A549 (cell line): Measurements from ENCODE around the gene EPHB4. TPM values are rescaled to one million over a fixed set of nuclear protein-coding genes. Genes with fewer than 3 reads are reported as not detected.
"Not testable (repeated sequence)": the region's sequence is repeated elsewhere in the genome, so short reads cannot be mapped to it uniquely, and the experiment has no call there.

Source experiments
- ATAC-seq, 2 experiments: fragments of 200-7000 bp in 1 of 2; fragments of >200 bp in 1 of 2; cut with Nextera tagmentation in 1 of 2; cut with Tn5 transposase in 1 of 2; 3 replicates each; pipeline versions ENCODE4 v1.8.0 to v1.9.1; 2018 to 2020; ENCODE audit warnings: mild to moderate bottlenecking in 1 of 2, moderate library complexity in 1 of 2
- CTCF ChIA-PET: fragments of 300-600 bp; sonication (Branson Sonifier 250); formaldehyde crosslinking; extraction: SDS; loops from one replicate; lab custom pipeline; 2021; ENCODE audit warnings: antibody characterized with exemption, inconsistent platforms; lab: Yijun Ruan, JAX
- POLR2A ChIA-PET: fragments of 350-600 bp; formaldehyde crosslinking; extraction: SDS; loops from one replicate; lab custom pipeline; 2021; ENCODE audit warnings: antibody characterized with exemption, inconsistent platforms; lab: Yijun Ruan, JAX
- DNase-seq, 2 experiments: peaks; one replicate each; pipeline versions ENCODE4 v3.0.0 to v3.0.0-alpha.2; 2011 to 2016; ENCODE audit warnings: low read depth in 1 of 2, low spot score in 1 of 2
- FAIRE-seq: peaks from 2 replicates; lab custom pipeline; 2011; peaks lifted over from hg19 to GRCh38; lab: Jason Lieb, UNC
- H3K27ac ChIP-seq, 2 experiments: fragments of >200 bp; sonication (Bioruptor Twin); formaldehyde crosslinking; 3 replicates each; pipeline ENCODE4 v1.5.1; 2016 to 2017
- H3K4me1 ChIP-seq: fragments of >200 bp; sonication (Bioruptor Twin); formaldehyde crosslinking; 3 replicates; pipeline ENCODE4 v1.6.1; 2016
- H3K4me2 ChIP-seq: fragments of >200 bp; sonication (Bioruptor Twin); formaldehyde crosslinking; 3 replicates; pipeline ENCODE4 v1.6.1; 2016
- H3K4me3 ChIP-seq: fragments of >200 bp; sonication (Bioruptor Twin); formaldehyde crosslinking; 3 replicates; pipeline ENCODE4 v1.5.1; 2016
- H3K9me3 ChIP-seq: fragments of >200 bp; sonication (Bioruptor Twin); formaldehyde crosslinking; 3 replicates; pipeline ENCODE4 v1.6.1; 2016
- BHLHE40 ChIP-seq: IDR thresholded peaks from 2 replicates; pipeline ENCODE4 v1.6.1; 2012; ENCODE audit warnings: low read depth, low read length, inconsistent platforms
- CBX8 ChIP-seq: fragments of 200-600 bp; sonication (generic); IDR thresholded peaks from 2 replicates; pipeline ENCODE4 v1.6.1; 2016
- CTCF ChIP-seq: fragments of >200 bp; sonication (Bioruptor Twin); formaldehyde crosslinking; IDR thresholded peaks from 3 replicates; pipeline ENCODE4 v1.5.1; 2016
- E2F6 ChIP-seq: IDR thresholded peaks from 2 replicates; pipeline ENCODE4 v1.6.1; 2012; ENCODE audit warnings: low read depth, borderline replicate concordance
- ELK1 ChIP-seq: fragments of 150-350 bp; IDR thresholded peaks from 2 replicates; pipeline ENCODE4 v1.6.1; 2014; ENCODE audit warnings: low read depth, mild to moderate bottlenecking, low read length
- FOSL2 ChIP-seq, 2 experiments: fragments of 450-650 bp in 1 of 2; fragments of >200 bp in 1 of 2; sonication (Bioruptor Twin) in 1 of 2; formaldehyde crosslinking; IDR thresholded peaks; 2 replicates each; pipeline versions ENCODE4 v1.5.0 to v1.6.1; 2016 to 2020; ENCODE audit warnings: mild to moderate bottlenecking in 1 of 2, moderate library complexity in 1 of 2
- HDAC2 ChIP-seq: fragments of 200-600 bp; sonication (generic); IDR thresholded peaks from 2 replicates; pipeline ENCODE4 v1.6.1; 2016
- JUN ChIP-seq, 2 experiments: fragments of >200 bp; sonication (Bioruptor Twin); formaldehyde crosslinking; IDR thresholded peaks; 2 replicates in 1 of 2; 3 replicates in 1 of 2; pipeline ENCODE4 v1.6.1; 2016 to 2017
- KDM1A ChIP-seq: fragments of 200-600 bp; sonication (generic); IDR thresholded peaks from 2 replicates; pipeline ENCODE4 v1.6.1; 2016; ENCODE audit warnings: low read depth, mild to moderate bottlenecking
- KDM5A ChIP-seq: fragments of 200-600 bp; sonication (generic); IDR thresholded peaks from 2 replicates; pipeline ENCODE4 v1.6.1; 2016; ENCODE audit warnings: antibody characterized with exemption, mild to moderate bottlenecking
- MAX ChIP-seq: IDR thresholded peaks from 2 replicates; pipeline ENCODE4 v1.6.1; 2012
- MYC ChIP-seq: IDR thresholded peaks from 2 replicates; pipeline ENCODE4 v1.6.1; 2012; ENCODE audit warnings: mild to moderate bottlenecking, inconsistent platforms, low read length, improper control_type of control experiment, borderline replicate concordance
- NFE2L2 ChIP-seq: fragments of 150-350 bp; conservative IDR thresholded peaks from 2 replicates; pipeline ENCODE4 v1.6.1; 2014; ENCODE audit warnings: low read length
- NPAS2 ChIP-seq: fragments of 250-450 bp; sonication (Bioruptor Pico); IDR thresholded peaks from 2 replicates; pipeline ENCODE4 v1.8.0; 2022; ENCODE audit warnings: mild to moderate bottlenecking, moderate library complexity, borderline replicate concordance
- PBX3 ChIP-seq: IDR thresholded peaks from 2 replicates; pipeline ENCODE4 v1.6.1; 2012
- PHF8 ChIP-seq: fragments of 200-600 bp; sonication (generic); IDR thresholded peaks from 2 replicates; pipeline ENCODE4 v1.6.1; 2016; ENCODE audit warnings: low read depth, mild to moderate bottlenecking, antibody characterized with exemption, moderate library complexity, borderline replicate concordance
- POLR2A ChIP-seq: IDR thresholded peaks from 2 replicates; pipeline ENCODE4 v1.6.1; 2012; ENCODE audit warnings: mild to moderate bottlenecking, low read length
- RAD21 ChIP-seq, 2 experiments: fragments of >200 bp in 1 of 2; sonication (Bioruptor Twin) in 1 of 2; formaldehyde crosslinking in 1 of 2; IDR thresholded peaks in 1 of 2; conservative IDR thresholded peaks in 1 of 2; 2 replicates in 1 of 2; 3 replicates in 1 of 2; pipeline ENCODE4 v1.6.1; 2012 to 2018; ENCODE audit warnings: inconsistent platforms in 1 of 2
- SMC3 ChIP-seq: fragments of >200 bp; sonication (Bioruptor Twin); formaldehyde crosslinking; IDR thresholded peaks from 3 replicates; pipeline ENCODE4 v1.6.1; 2018; ENCODE audit warnings: inconsistent platforms
- TFCP2L1 ChIP-seq: fragments of 250-450 bp; sonication (Bioruptor Pico); IDR thresholded peaks from 2 replicates; pipeline ENCODE4 v1.5.0; 2021; ENCODE audit warnings: mild to moderate bottlenecking
- USF2 ChIP-seq: fragments of 450-650 bp; IDR thresholded peaks from 2 replicates; pipeline ENCODE4 v1.6.1; 2014; ENCODE audit warnings: antibody characterized with exemption
- ZNF302 ChIP-seq: fragments of 250-450 bp; sonication (Bioruptor Pico); IDR thresholded peaks from 2 replicates; pipeline ENCODE4 v1.9.0; 2021; ENCODE audit warnings: inconsistent platforms, mild to moderate bottlenecking, moderate library complexity
- ZSCAN20 ChIP-seq: fragments of 250-450 bp; sonication (Bioruptor Pico); IDR thresholded peaks from 2 replicates; pipeline ENCODE4 v1.8.0; 2022; ENCODE audit warnings: mild to moderate bottlenecking, moderate library complexity
- WGBS: methylation state at CpG from one replicate; pipeline ENCODE4 v1.1.6; 2017; ENCODE audit errors: missing lambda C conversion rate; 5-methylcytosine and 5-hydroxymethylcytosine counted together
- polyA plus RNA-seq, 4 experiments: library from polyadenylated mRNA; depleted of rRNA in 3 of 4; stranded (reverse); fragments of >200 nt; fragmentation: RNase III in 1 of 4; extraction: RNeasy Plus Mini Kit Qiagen cat#74134 plus additional on column Dnase treatment in 1 of 4; gene quantifications; 2 replicates in 3 of 4; 3 replicates in 1 of 4; pipeline ENCODE4 v1.2.3, GENCODE V29; 2011 to 2017

The EPHB4 gene
- polyA plus RNA-seq, 2 of the 4 experiments (the other 2 are of a cell fraction), result 30.4 to 40.5 TPM

- H3K27ac ChIP-seq, ATAC-seq, H3K4me2 ChIP-seq, H3K4me3 ChIP-seq, POLR2A ChIA-PET, H3K9me3 ChIP-seq, H3K4me1 ChIP-seq, DNase-seq, FAIRE-seq: not testable (repeated sequence)
- WGBS, result 87% methylated on average over 9 of the region's 9 CpGs
- CTCF ChIA-PET, result interaction anchor here (0.9 to 15.9 kb wide), 8 partner anchors 20 to 223 kb away, joined by 3 to 280 read pairs (median 8); partner anchors contain the start of genes EPO, POP7 and SRRT
Observed at GRCh38 chr7:100854899-100855298, 27.6 kb upstream of the EPHB4 start.

- ChIA-PET CTCF (interaction anchor here (0.9 to 15.9 kb wide), 7 partner anchors 21 to 163 kb away, joined by 3 to 280 read pairs (median 45); partner anchors contain the start of genes EPO and POP7), POLR2A (no interaction called here)
- no peak overlapping the region for H3K4me3 ChIP-seq
- H3K4me2 ChIP-seq, result no peak overlapping the region
- 91% methylated on average over 9 of the region's 14 CpGs for WGBS
- H3K27ac ChIP-seq, result no peak overlapping the region
- no peaks in the 10 kb centered on the region for H3K9me3 ChIP-seq
- FAIRE-seq (no peak), ATAC-seq (no peak), DNase-seq (no peak)
- H3K4me1 ChIP-seq, result 0 out of 3 replicates have a peak, but pooled peaks cover 4% of the 10 kb centered on the region
- TF ChIP-seq TFCP2L1 (CRISPR knock-in tag) (no peak), CBX8 (no peak)
Observed at GRCh38 chr7:100854146-100854895, 27.0 kb upstream of the EPHB4 start.

- POLR2A ChIA-PET, result interaction anchor here (1.1 to 2.9 kb wide), 7 partner anchors 23 to 147 kb away, joined by 3 to 19 read pairs (median 7); partner anchors contain the start of genes EPHB4, POP7, SRRT and UFSP1
- H3K9me3 ChIP-seq, result no peaks in the 10 kb centered on the region
- H3K4me3 ChIP-seq, result peak within 1 kb of the TSS; percentile 77
- peak; percentile 98 to 99 for ATAC-seq
- FAIRE-seq, result no peak
- H3K27ac ChIP-seq, result peak within 1 kb of the TSS; percentile 76 to 85
- peak; percentile 95 for TF ChIP-seq CTCF
- TF ChIP-seq PHF8, result peak; percentile 38; the same call in 1 of the 2 replicates
- peak; percentile 48; the same call in 1 of the 2 replicates for TF ChIP-seq POLR2A
- peak in 1 of 2 experiments; percentile 32; a peak in 1 of 5 replicates for TF ChIP-seq JUN (IDR thresholded peaks at IDR 0.05)
- peak; percentile 80; the same call in 1 of the 2 replicates for TF ChIP-seq HDAC2
- no peak for TF ChIP-seq FOSL2 (IDR thresholded peaks at IDR 0.05)
- TF ChIP-seq FOSL2 (CRISPR knock-in tag; IDR thresholded peaks at IDR 0.05), result no peak
- peak; percentile 94 to 98 for TF ChIP-seq RAD21 (conservative IDR thresholded peaks at IDR 0.05 in 1 of 2, IDR thresholded peaks at IDR 0.05 in 1 of 2)
- peak; percentile 94 for TF ChIP-seq KDM5A
- TF ChIP-seq MAX, result peak; percentile 98
- TF ChIP-seq USF2, result peak; percentile 52
- no peak for TF ChIP-seq ZNF302
- TF ChIP-seq SMC3, result peak; percentile 95
- TF ChIP-seq KDM1A, result 0 out of 2 replicates have a peak, but pooled peaks have one; percentile 28
- peak; percentile 49; the same call in 1 of the 2 replicates for TF ChIP-seq E2F6
- no peak for TF ChIP-seq BHLHE40
- TF ChIP-seq MYC, result peak; percentile 72
- 0 out of 2 replicates have a peak, but pooled peaks have one; percentile 25 for TF ChIP-seq ZSCAN20 (CRISPR knock-in tag)
- no peak for TF ChIP-seq ELK1
- TF ChIP-seq PBX3, result no peak
- peak; percentile 64; the same call in 1 of the 2 replicates for TF ChIP-seq NPAS2 (CRISPR knock-in tag)
- TF ChIP-seq NFE2L2, result no peak
- CTCF ChIA-PET, result interaction anchor here (0.7 to 15.9 kb wide), 62 partner anchors 10 to 714 kb away, joined by 3 to 280 read pairs (median 5); partner anchors contain the start of genes ACHE, EPHB4, EPO and POP7
- H3K4me1 ChIP-seq, result 0 out of 3 replicates have a peak, but pooled peaks cover 4% of the 10 kb centered on the region
- DNase-seq, result peak; percentile 86 to 98
- under 1% methylated on average over 16 of the region's 71 CpGs for WGBS
- peak within 1 kb of the TSS; percentile 96 for H3K4me2 ChIP-seq
Observed at GRCh38 chr7:100852048-100852872, 24.9 kb upstream of the EPHB4 start, which contains the start of gene SLC12A9. SLC12A9 (plus strand) TSS chr7:100852713; CDS start chr7:100854198, 1,485 bp downstream.
